A549 (cell line): ENCODE results near the gene INAFM1.

Experiments used
- EP300 ChIP-seq, 2 experiments: fragments of >200 bp; sonication (Bioruptor Twin); formaldehyde crosslinking; IDR thresholded peaks; 2 replicates in 1 of 2; 3 replicates in 1 of 2; pipeline ENCODE4 v1.6.1; 2016 to 2017
- HOXA7 ChIP-seq: fragments of 250-450 bp; sonication (Bioruptor Pico); IDR thresholded peaks from 2 replicates; pipeline ENCODE4 v1.5.0; 2020; ENCODE audit warnings: mild to moderate bottlenecking, moderate library complexity
- KDM1A ChIP-seq: fragments of 200-600 bp; sonication (generic); IDR thresholded peaks from 2 replicates; pipeline ENCODE4 v1.6.1; 2016; ENCODE audit warnings: low read depth, mild to moderate bottlenecking
- KDM5A ChIP-seq: fragments of 200-600 bp; sonication (generic); IDR thresholded peaks from 2 replicates; pipeline ENCODE4 v1.6.1; 2016; ENCODE audit warnings: antibody characterized with exemption, mild to moderate bottlenecking
- MAFK ChIP-seq: fragments of 450-650 bp; IDR thresholded peaks from 2 replicates; pipeline ENCODE4 v1.6.1; 2014; ENCODE audit not compliant: partially characterized antibody
- PHF8 ChIP-seq: fragments of 200-600 bp; sonication (generic); IDR thresholded peaks from 2 replicates; pipeline ENCODE4 v1.6.1; 2016; ENCODE audit warnings: low read depth, mild to moderate bottlenecking, antibody characterized with exemption, moderate library complexity, borderline replicate concordance
- TF ChIP-seq, protein P1 (sequence below): fragments of >200 bp; sonication (Bioruptor Twin); formaldehyde crosslinking; IDR thresholded peaks from 3 replicates; pipeline ENCODE4 v1.5.1; 2016
- TF ChIP-seq, protein P2 (sequence below): IDR thresholded peaks from 2 replicates; pipeline ENCODE4 v1.6.1; 2012

DNA sequence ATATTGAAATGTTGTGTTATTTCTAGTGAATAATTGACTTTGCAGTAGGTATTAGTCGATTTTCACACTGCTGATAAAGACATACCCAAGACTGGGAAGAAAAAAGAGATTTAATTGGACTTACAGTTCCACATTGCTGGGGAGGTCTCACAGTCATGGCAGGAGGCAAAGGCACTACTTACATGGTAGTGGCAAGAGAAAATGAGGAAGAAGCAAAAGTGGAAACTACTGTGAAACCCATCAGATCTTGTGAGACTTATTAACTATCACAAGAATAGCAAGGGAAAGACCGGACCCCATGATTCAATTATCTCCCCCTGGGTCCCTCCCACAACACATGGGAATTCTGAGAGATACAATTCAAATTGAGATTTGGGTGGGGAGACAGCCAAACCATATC lies 47.4 kb downstream of the INAFM1 start:
- TF ChIP-seq, protein P1, sequence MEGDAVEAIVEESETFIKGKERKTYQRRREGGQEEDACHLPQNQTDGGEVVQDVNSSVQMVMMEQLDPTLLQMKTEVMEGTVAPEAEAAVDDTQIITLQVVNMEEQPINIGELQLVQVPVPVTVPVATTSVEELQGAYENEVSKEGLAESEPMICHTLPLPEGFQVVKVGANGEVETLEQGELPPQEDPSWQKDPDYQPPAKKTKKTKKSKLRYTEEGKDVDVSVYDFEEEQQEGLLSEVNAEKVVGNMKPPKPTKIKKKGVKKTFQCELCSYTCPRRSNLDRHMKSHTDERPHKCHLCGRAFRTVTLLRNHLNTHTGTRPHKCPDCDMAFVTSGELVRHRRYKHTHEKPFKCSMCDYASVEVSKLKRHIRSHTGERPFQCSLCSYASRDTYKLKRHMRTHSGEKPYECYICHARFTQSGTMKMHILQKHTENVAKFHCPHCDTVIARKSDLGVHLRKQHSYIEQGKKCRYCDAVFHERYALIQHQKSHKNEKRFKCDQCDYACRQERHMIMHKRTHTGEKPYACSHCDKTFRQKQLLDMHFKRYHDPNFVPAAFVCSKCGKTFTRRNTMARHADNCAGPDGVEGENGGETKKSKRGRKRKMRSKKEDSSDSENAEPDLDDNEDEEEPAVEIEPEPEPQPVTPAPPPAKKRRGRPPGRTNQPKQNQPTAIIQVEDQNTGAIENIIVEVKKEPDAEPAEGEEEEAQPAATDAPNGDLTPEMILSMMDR = no peak
- no peak for TF ChIP-seq KDM1A
- no peak for TF ChIP-seq PHF8
- TF ChIP-seq MAFK = no peak
- no peak for TF ChIP-seq HOXA7 (CRISPR knock-in tag)
- TF ChIP-seq, protein P2, sequence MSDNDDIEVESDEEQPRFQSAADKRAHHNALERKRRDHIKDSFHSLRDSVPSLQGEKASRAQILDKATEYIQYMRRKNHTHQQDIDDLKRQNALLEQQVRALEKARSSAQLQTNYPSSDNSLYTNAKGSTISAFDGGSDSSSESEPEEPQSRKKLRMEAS = no peak
- no peak for TF ChIP-seq EP300 (IDR thresholded peaks at IDR 0.05)
- TF ChIP-seq KDM5A = no peak
